ENCODE data around the gene TMEM54.

TMEM54 gene

DNA sequence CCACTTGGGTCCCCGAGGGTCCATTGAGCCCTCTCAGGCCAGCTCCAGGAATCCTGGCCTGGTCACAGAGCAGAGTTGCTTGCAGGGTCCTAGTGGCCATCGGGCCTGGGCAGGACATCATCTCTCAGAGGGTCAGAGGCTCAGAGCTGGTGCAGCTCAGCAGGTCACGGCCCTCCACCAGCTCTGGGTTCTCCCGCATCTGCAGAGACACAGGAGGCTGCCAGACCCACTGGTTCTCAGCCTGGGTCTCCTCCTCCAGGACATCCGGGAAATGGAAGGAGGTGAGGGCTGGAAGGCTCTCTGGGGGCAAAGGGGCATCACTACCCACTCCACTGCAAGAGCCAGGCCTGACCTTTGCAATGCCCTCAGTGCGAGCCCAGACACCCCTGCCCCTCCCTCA, 6.5 kb downstream of the TMEM54 start:
- TF ChIP-seq, protein P1, sequence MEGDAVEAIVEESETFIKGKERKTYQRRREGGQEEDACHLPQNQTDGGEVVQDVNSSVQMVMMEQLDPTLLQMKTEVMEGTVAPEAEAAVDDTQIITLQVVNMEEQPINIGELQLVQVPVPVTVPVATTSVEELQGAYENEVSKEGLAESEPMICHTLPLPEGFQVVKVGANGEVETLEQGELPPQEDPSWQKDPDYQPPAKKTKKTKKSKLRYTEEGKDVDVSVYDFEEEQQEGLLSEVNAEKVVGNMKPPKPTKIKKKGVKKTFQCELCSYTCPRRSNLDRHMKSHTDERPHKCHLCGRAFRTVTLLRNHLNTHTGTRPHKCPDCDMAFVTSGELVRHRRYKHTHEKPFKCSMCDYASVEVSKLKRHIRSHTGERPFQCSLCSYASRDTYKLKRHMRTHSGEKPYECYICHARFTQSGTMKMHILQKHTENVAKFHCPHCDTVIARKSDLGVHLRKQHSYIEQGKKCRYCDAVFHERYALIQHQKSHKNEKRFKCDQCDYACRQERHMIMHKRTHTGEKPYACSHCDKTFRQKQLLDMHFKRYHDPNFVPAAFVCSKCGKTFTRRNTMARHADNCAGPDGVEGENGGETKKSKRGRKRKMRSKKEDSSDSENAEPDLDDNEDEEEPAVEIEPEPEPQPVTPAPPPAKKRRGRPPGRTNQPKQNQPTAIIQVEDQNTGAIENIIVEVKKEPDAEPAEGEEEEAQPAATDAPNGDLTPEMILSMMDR (IDR thresholded peaks at IDR 0.05; ENCODE audit: insufficient read depth, low read length, missing control alignments), result no peak
- ChIA-PET POLR2A (no interaction called here), CTCF (interaction anchor here (0.6 to 11.7 kb wide), 6 partner anchors 10 to 192 kb away, joined by 3 to 179 read pairs (median 5); partner anchors contain the start of gene FNDC5)
- no peak for DNase-seq (ENCODE audit: low read depth, low spot score)
- no peak overlapping the region for H3K4me3 ChIP-seq (ENCODE audit: low read depth, low read length)

DNA sequence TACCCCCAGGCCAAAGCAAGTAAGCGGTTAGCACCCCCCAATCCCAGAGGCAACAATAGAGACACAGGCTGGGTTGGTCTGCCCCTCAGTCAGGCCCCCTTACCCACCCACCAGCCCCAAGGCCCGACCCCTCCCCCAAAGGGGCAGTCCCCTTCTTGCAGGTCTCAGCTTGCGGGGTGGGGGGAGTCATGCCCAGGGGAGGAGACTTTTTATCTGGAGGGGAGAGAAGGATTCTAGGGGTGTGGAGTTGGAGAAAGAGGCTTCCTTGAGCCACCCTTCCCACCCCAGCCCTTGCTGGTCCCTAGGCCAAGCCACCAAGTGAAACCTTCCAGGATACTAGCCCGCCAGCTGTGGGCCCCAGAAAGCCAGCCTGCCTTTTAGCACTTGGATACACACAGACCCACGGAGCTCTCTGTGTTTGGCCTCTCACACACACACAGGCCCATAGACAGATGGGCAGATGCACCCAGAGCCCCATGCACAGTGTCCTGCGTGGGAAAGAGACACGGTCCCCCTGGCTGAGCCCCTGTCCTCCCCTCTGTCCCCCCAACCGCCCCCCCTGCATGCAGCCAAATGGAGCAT, 7.1 kb downstream of the TMEM54 start:
- POLR2A ChIA-PET, result no interaction called here
- CTCF ChIA-PET, result interaction anchor here (0.6 to 11.7 kb wide), 8 partner anchors 9 to 192 kb away, joined by 3 to 179 read pairs (median 5); partner anchors contain the start of gene FNDC5
- H3K4me3 ChIP-seq (ENCODE audit: low read depth, low read length), result no peak overlapping the region
- TF ChIP-seq, protein P1 (IDR thresholded peaks at IDR 0.05; ENCODE audit: insufficient read depth, low read length, missing control alignments), result no peak
- DNase-seq (ENCODE audit: low read depth, low spot score), result no peak

DNA sequence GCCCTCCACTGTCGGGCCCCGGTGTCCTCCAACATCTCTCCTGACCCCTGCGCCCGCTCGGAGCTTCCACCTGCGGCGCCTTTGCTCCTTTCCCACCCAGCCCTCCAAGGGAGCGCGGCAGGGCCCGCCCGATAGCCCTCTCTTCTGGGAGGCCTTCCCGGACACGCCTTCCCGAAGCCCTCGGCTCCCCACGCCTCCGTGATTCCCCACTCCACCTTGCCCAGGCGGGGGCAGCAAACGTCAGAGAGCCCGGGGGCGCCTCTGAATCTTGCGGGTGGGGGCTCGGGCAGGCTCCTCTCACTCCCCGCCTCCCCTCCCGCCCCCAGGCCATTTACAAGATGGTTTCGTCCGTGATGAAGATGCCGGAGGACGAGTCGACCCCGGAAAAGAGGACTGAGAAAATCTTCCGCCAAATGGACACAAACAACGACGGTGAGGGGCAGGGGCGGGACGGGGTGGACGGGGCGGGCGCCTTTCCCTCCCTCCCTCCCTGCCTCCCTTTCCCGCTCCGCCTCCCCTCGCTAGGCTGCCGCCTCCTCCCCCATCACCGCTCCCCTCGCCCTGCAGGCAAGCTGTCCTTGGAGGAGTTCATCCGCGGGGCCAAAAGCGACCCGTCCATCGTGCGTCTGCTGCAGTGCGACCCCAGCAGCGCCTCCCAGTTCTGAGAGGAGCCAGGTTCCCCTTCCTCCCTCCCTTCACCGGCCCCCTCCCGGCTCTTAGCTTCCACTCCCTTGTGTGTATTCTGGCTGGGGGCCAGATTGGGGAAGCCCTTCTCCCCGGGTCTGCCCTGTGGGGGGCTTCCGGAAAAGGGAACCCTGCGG, 7.8 kb downstream of the TMEM54 start:
- H3K4me3 ChIP-seq (ENCODE audit: low read depth, low read length), result peak overlapping the region; percentile 51
- ChIA-PET POLR2A (interaction anchor here (1.0 kb wide), 1 partner anchor 187 kb away, joined by 3 read pairs; the partner anchor contains the start of gene AZIN2), CTCF (interaction anchor here (0.9 to 11.7 kb wide), 22 partner anchors 9 to 493 kb away, joined by 3 to 179 read pairs (median 5); partner anchors contain the start of genes FNDC5 and RNF19B)
- DNase-seq (ENCODE audit: low read depth, low spot score), result no peak
- TF ChIP-seq, protein P1 (IDR thresholded peaks at IDR 0.05; ENCODE audit: insufficient read depth, low read length, missing control alignments), result peak; percentile 22

GRCh38 chr1:32892368-32893197, 8.6 kb downstream of the TMEM54 start:
- TF ChIP-seq, protein P1 (IDR thresholded peaks at IDR 0.05; ENCODE audit: insufficient read depth, low read length, missing control alignments), result peak; percentile 56
- POLR2A ChIA-PET, result interaction anchor here (1.0 kb wide), 1 partner anchor 188 kb away, joined by 3 read pairs; the partner anchor contains the start of gene AZIN2
- no peak for DNase-seq (ENCODE audit: low read depth, low spot score)
- CTCF ChIA-PET, result interaction anchor here (0.6 to 11.7 kb wide), 24 partner anchors 8 to 492 kb away, joined by 3 to 179 read pairs (median 4); partner anchors contain the start of genes FNDC5 and RNF19B
- peak overlapping the region; percentile 51 for H3K4me3 ChIP-seq (ENCODE audit: low read depth, low read length)

GRCh38 chr1:32891630-32892029, 9.6 kb downstream of the TMEM54 start:
- CTCF ChIA-PET, result interaction anchor here (1.0 to 11.7 kb wide), 12 partner anchors 9 to 197 kb away, joined by 3 to 179 read pairs (median 6); partner anchors contain the start of gene FNDC5
- POLR2A ChIA-PET, result no interaction called here
- TF ChIP-seq, protein P1 (IDR thresholded peaks at IDR 0.05; ENCODE audit: insufficient read depth, low read length, missing control alignments), result no peak
- DNase-seq (ENCODE audit: low read depth, low spot score), result no peak
- no peak overlapping the region for H3K4me3 ChIP-seq (ENCODE audit: low read depth, low read length)
